HFFc6 (cell line): ENCODE data around the gene FGF12. TPM values are rescaled to one million over a fixed set of nuclear protein-coding genes. Genes with fewer than 3 reads are reported as not detected.

Source experiments
- DNase-seq: peaks from one replicate; pipeline ENCODE4 v3.0.0-alpha.2; 2018
- H3K27ac Mint-ChIP-seq: 2 replicates; pipeline ENCODE4 v1.8.0; 2020; ENCODE audit warnings: mild to moderate bottlenecking, mixed read lengths
- H3K27me3 Mint-ChIP-seq: 2 replicates; pipeline ENCODE4 v1.8.0; 2021; ENCODE audit warnings: mild to moderate bottlenecking, moderate library complexity, mixed read lengths; ENCODE audit not compliant: insufficient read depth
- H3K36me3 Mint-ChIP-seq: 2 replicates; pipeline ENCODE4 v1.8.0; 2021; ENCODE audit warnings: low read depth, mixed read lengths
- H3K4me1 Mint-ChIP-seq: 2 replicates; pipeline ENCODE4 v1.8.0; 2020; ENCODE audit warnings: low read depth, mixed read lengths
- H3K4me3 Mint-ChIP-seq: 2 replicates; pipeline ENCODE4 v1.8.0; 2020; ENCODE audit warnings: mild to moderate bottlenecking, moderate library complexity, mixed read lengths
- H3K9me3 Mint-ChIP-seq: 2 replicates; pipeline ENCODE4 v1.8.0; 2020; ENCODE audit warnings: mild to moderate bottlenecking, mixed read lengths
- total RNA-seq, 6 experiments: library from RNA; stranded (reverse); fragmentation: NEBNext Ultra II Directional; extraction: Animal tissue kit (Norgen Biotek cat#: 25700); gene quantifications; 2 replicates in 1 of 6; 3 replicates in 5 of 6; pipeline ENCODE4 v1.2.3, GENCODE V29; 2021
- TF ChIP-seq, protein P1 (sequence below): fragments of 200-600 bp; sonication (generic); IDR thresholded peaks from 2 replicates; pipeline ENCODE4 v1.5.0; 2021; ENCODE audit warnings: antibody characterized with exemption, mild to moderate bottlenecking

The FGF12 gene
- total RNA-seq, 6 experiments from 2014 or later, result not detected

DNA sequence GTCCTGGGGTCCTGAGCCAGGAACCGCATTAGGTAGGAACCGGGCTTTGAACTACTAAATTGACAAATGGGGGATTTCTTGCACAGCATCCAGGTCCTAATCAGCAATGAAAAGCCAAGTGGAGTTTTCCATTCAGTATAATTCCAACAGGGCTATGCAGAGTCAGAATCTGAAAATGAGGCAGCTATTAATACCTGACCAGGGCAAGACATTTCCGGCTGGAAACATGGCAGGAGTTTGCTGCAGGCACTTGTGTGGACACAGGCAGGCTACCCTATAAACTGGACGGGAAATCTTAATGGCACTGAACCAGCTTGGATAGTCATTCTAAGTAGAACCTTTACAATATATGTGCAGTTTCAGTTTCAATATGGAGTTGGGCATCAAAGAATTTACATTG, 553.1 kb downstream of the FGF12 start:
- Mint-ChIP-seq H3K27me3 (no peaks in the 10 kb centered on the region; the same call in 1 of the 2 replicates), H3K36me3 (no peaks in the 10 kb centered on the region), H3K4me3 (no peak overlapping the region), H3K4me1 (peaks cover 6% of the 10 kb centered on the region; the same call in 1 of the 2 replicates), H3K9me3 (peaks cover 12% of the 10 kb centered on the region), H3K27ac (no peak overlapping the region)
- TF ChIP-seq, protein P1, sequence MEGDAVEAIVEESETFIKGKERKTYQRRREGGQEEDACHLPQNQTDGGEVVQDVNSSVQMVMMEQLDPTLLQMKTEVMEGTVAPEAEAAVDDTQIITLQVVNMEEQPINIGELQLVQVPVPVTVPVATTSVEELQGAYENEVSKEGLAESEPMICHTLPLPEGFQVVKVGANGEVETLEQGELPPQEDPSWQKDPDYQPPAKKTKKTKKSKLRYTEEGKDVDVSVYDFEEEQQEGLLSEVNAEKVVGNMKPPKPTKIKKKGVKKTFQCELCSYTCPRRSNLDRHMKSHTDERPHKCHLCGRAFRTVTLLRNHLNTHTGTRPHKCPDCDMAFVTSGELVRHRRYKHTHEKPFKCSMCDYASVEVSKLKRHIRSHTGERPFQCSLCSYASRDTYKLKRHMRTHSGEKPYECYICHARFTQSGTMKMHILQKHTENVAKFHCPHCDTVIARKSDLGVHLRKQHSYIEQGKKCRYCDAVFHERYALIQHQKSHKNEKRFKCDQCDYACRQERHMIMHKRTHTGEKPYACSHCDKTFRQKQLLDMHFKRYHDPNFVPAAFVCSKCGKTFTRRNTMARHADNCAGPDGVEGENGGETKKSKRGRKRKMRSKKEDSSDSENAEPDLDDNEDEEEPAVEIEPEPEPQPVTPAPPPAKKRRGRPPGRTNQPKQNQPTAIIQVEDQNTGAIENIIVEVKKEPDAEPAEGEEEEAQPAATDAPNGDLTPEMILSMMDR, result no peak
- DNase-seq, result no peak

DNA sequence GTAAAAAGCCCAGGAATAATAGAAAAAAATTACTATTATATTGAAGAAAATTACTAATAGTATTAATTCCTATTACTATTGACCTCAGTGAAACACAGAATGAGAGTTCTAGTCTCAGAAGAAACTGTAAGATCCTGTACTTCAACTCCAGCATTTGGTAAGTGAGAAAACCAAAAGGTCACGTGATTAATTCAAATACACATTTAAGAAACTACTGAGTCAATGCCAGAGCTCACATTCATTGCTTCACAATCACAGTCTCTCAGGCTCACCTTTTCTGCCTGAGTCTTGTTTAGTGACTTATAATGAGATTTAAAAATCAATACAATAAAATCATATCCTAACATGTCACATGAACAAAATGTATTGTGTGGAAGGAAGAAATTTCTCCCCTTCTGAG, 556.1 kb downstream of the FGF12 start:
- H3K36me3 Mint-ChIP-seq, result no peaks in the 10 kb centered on the region
- H3K27ac Mint-ChIP-seq, result no peak overlapping the region
- H3K4me3 Mint-ChIP-seq, result no peak overlapping the region
- H3K4me1 Mint-ChIP-seq, result peaks cover 6% of the 10 kb centered on the region; the same call in 1 of the 2 replicates
- TF ChIP-seq, protein P1, result no peak
- H3K9me3 Mint-ChIP-seq, result peaks cover 20% of the 10 kb centered on the region
- no peaks in the 10 kb centered on the region; the same call in 1 of the 2 replicates for H3K27me3 Mint-ChIP-seq
- DNase-seq, result no peak

DNA sequence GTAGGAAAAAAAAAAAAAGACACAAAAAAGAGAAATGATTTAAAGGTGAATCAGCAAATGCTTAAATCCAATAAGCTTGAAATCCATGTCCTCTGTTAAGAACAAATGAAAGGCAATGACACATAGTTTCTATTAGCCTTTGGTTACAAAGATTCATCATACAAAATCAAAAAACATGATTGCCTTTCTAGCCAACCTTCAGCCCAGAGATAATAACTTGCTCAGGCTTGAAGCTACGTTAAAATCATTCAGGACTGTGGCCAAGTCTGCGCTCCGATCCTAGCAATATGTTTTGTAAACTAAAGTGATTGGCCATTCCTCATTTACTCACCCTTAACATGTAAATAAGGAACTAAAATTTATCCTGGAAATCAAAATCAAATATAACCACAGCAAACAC, 556.7 kb downstream of the FGF12 start:
- DNase-seq, result no peak
- H3K9me3 Mint-ChIP-seq, result peaks cover 16% of the 10 kb centered on the region

DNA sequence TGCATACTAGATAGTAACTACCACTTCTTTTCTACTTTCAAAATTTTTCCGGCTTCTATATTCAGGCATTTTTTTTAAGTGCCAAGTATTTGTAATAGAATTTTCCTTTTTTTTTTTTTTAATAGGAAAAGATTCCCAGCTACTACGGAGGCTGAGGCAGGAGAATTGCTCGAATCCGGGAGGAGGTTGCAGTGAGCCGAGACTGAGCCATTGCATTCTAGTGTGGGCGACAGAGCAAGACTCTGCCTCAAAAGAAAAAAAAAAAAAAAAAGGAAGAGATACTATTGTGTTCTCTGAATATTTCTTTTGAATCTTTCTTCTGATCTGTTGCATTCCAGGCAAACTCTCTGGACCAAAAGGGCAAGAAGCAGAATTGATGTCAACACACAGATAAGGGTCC, 557.3 kb downstream of the FGF12 start:
- peak overlapping the region; percentile 35; the same call in 1 of the 2 replicates for H3K4me3 Mint-ChIP-seq
- no peaks in the 10 kb centered on the region; the same call in 1 of the 2 replicates for H3K27me3 Mint-ChIP-seq
- peaks cover 14% of the 10 kb centered on the region; the same call in 1 of the 2 replicates for H3K9me3 Mint-ChIP-seq
- H3K36me3 Mint-ChIP-seq, result no peaks in the 10 kb centered on the region
- DNase-seq, result no peak
- H3K27ac Mint-ChIP-seq, result no peak overlapping the region
- peaks cover 6% of the 10 kb centered on the region; the same call in 1 of the 2 replicates for H3K4me1 Mint-ChIP-seq
- TF ChIP-seq, protein P1, result no peak

More for the DNA sequence above, 556.7 kb downstream of the FGF12 start:
- Mint-ChIP-seq H3K36me3 (no peaks in the 10 kb centered on the region), H3K27ac (no peak overlapping the region), H3K27me3 (no peaks in the 10 kb centered on the region; the same call in 1 of the 2 replicates), H3K4me1 (peaks cover 6% of the 10 kb centered on the region; the same call in 1 of the 2 replicates), H3K4me3 (peak overlapping the region; percentile 35; the same call in 1 of the 2 replicates)
- TF ChIP-seq, protein P1, result no peak

DNA sequence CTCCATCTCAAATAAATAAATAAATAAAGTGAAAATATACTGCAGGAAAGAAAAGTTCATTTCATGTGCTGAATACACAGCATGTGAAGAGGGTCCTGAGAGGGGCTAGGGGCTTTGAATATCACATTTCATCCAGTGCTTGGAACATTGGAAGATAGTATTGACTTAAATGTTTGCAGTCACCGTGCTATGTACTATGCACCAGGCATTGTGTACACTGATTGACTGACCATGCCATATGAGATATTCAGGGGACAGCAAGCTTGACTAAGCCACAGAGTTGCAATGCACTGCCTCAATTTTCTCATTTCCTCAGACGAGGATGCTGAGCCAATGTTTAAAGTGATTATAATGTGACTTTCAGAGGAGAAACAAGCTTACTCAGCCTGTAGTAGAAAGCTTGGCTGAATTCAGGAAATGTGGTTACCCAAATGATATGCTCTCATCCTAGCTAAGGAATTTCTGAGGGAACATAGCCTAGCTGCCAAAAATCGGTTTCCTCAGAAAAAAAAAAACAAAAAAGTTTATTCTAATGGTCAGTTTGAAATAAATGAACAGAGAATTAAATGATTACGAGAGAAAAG, 557.9 kb downstream of the FGF12 start:
- no peak for DNase-seq
- Mint-ChIP-seq H3K4me1 (peaks cover 6% of the 10 kb centered on the region; the same call in 1 of the 2 replicates), H3K36me3 (no peaks in the 10 kb centered on the region), H3K27me3 (no peaks in the 10 kb centered on the region; the same call in 1 of the 2 replicates), H3K4me3 (no peak overlapping the region), H3K9me3 (peaks cover 14% of the 10 kb centered on the region; the same call in 1 of the 2 replicates), H3K27ac (no peak overlapping the region)
- TF ChIP-seq, protein P1, result no peak
